GM20000 (cell line): ENCODE results near the gene HEPN1.

Source experiments
- DNase-seq: peaks from one replicate; pipeline ENCODE4 v3.0.0; 2012; ENCODE audit warnings: low spot score
- CTCF ChIP-seq: IDR thresholded peaks from 2 replicates; pipeline ENCODE4 v1.5.1; 2012; ENCODE audit warnings: mild to moderate bottlenecking, control low read depth; ENCODE audit errors: extremely low read depth, missing control alignments

Gene HEPN1

DNA sequence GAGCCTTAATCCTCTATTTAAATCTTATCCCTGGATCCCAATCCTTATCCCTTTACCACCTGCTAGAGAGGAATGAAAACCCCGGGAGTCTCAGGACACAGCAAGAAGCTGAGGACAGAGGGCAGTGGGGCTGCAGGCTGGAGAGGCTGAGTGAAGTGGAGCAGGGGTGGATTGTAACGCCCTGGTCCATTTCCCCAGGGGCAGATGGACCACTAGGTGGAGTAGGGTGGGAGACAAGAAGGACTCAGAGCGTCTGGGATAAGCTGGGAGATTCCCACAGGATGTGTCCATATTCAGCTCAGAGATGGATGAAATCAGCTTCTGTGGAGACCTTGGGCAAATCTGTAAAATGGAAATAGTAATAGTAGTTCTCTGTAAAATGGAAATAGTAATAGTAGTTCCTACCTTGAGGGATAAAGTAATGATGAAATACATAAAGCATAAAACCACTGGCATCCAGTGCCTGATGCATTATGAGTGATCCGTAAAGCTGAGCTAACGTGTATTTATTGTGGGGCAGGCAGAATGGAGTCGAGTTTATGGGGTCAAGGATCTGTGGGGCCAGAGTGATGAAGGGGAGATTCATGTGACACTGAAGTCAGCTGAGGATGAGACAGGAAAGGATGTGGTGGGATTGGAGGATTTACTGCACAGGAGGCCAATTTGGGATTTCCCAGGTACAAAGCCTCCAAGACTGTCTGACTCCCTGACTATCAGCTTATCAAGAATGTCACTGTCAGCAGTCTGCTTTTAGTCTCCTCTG lies 19.5 kb upstream of the HEPN1 start:
- TF ChIP-seq CTCF, result no peak
- DNase-seq, result no peak

GRCh38 chr11:124900464-124900863 lies 18.6 kb upstream of the HEPN1 start:
- TF ChIP-seq CTCF, result no peak
- DNase-seq, result no peak

- no peak for TF ChIP-seq CTCF
- DNase-seq, result no peak
These were observed 16.4 kb upstream of the HEPN1 start for GRCh38 chr11:124902616-124903015.

DNA sequence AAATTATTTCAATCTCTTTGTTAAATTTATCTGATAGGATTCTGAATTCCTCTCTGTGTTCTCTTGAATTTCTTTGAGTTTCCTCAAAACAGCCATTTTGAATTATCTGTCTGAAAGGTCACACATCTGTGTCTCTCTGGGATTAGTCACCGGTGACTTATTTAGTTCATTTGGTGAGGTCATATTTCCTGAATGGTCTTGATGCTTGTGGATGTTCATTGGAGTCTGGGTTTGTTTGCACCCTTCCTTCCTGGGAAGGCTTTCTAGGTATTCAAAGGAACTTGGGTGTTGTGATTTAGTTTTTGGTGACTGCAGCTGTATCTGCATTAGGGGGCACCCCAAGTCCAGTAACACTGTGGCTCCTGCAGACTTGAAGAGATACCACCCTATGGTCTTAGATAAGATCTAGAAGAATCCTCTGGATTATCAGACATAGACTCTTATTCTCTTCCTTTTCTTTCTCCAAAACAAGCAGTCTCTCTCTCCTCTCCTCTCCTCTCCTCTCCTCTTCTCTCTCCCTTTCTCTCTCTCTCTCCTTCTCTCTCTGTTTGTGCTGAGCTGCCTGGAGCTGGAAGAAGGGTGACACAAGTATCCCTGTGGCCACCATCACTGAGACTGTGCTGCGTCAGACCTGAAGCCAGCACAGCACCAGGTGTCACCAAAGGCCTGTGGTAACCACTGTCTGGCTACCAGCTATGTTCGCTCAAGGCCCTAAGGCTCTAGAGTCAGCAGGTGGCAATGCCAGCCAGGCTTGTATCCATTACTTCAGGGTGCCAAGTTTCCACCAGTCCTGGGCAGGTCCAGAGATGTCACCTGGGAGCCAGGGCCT lies 3.3 kb upstream of the HEPN1 start:
- TF ChIP-seq CTCF, result no peak
- DNase-seq, result no peak

GRCh38 chr11:124916370-124916710 lies 2.7 kb upstream of the HEPN1 start:
- TF ChIP-seq CTCF, result no peak
- no peak for DNase-seq

DNA sequence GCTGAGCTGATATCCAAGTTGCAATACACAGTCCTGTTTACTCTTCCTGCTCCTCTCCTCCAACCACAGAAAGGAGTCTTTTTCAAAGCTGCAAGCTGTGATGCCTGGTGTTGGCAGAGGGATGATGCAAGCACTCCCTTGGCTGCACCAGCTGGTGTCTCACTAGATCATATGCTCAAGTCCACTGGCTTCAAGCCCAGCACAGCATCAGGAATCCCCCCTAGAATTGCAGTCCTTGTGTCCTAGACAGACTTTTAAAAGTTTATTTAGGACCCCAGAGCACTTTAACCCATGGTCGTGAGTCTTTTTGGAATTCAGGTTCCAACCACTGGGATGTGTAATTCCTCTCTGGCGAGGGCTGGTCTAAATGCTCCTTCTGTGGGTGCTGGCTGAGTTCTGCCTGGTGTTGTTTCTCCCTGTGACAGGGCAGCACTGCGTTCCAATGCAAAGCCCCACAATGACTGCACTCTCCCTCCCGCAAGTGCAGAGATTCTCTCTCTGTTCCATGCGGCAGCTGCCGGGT lies 1.9 kb upstream of the HEPN1 start:
- TF ChIP-seq CTCF, result no peak

GRCh38 chr11:124919898-124920297 lies 848 bp downstream of the HEPN1 start:
- DNase-seq, result no peak
- no peak for TF ChIP-seq CTCF

More for the DNA sequence above, 1.9 kb upstream of the HEPN1 start:
- DNase-seq, result no peak
